ENCODE data around the gene TTC28.

- no peak for TF ChIP-seq ZNF76 (tag by site-specific recombination; IDR thresholded peaks at IDR 0.05; ENCODE audit: borderline replicate concordance, low read depth)
- no peak for TF ChIP-seq CTCF (tag by site-specific recombination; IDR thresholded peaks at IDR 0.05)
- TF ChIP-seq KLF9 (tag by site-specific recombination; IDR thresholded peaks at IDR 0.05; ENCODE audit: low read depth) = no peak
- TF ChIP-seq ZNF558 (tag by site-specific recombination; IDR thresholded peaks at IDR 0.05) = no peak
- no peak for TF ChIP-seq ZNF211 (tag by site-specific recombination; IDR thresholded peaks at IDR 0.05; ENCODE audit: low read depth)
- no peak for TF ChIP-seq ZNF561 (tag by site-specific recombination; IDR thresholded peaks at IDR 0.05; ENCODE audit: borderline replicate concordance)
- TF ChIP-seq ZBTB11 (tag by site-specific recombination; conservative IDR thresholded peaks at IDR 0.05; ENCODE audit: low read depth) = no peak
- no peak for TF ChIP-seq YY1 (tag by site-specific recombination; IDR thresholded peaks at IDR 0.05)
- no peak for TF ChIP-seq ZNF274 (IDR thresholded peaks at IDR 0.05; ENCODE audit: low read length)
- TF ChIP-seq ZNF274 (tag by site-specific recombination; IDR thresholded peaks at IDR 0.05; ENCODE audit: borderline replicate concordance) = no peak
Observed at GRCh38 chr22:28297504-28297903, 382.1 kb downstream of the TTC28 start.

All from HEK293 (cell line).